Activated CD4-positive, alpha-beta T cell treated with anti-CD3 and anti-CD28 coated beads, Interleukin-2, Interleukin-4, amounts not matched to agents 100 ng/mL and 50 ng/mL, durations not matched to agents 16 hours and 8 hours (primary cell): ENCODE measurements around the gene HMGB3.
"Not testable (repeated sequence)": the region's sequence is repeated elsewhere in the genome, so short reads cannot be mapped to it uniquely, and the experiment has no call there.

Source experiments
- DNase-seq: peaks from one replicate; pipeline ENCODE4 v3.0.0-alpha.2; 2020; ENCODE audit warnings: low spot score

Gene HMGB3

DNA sequence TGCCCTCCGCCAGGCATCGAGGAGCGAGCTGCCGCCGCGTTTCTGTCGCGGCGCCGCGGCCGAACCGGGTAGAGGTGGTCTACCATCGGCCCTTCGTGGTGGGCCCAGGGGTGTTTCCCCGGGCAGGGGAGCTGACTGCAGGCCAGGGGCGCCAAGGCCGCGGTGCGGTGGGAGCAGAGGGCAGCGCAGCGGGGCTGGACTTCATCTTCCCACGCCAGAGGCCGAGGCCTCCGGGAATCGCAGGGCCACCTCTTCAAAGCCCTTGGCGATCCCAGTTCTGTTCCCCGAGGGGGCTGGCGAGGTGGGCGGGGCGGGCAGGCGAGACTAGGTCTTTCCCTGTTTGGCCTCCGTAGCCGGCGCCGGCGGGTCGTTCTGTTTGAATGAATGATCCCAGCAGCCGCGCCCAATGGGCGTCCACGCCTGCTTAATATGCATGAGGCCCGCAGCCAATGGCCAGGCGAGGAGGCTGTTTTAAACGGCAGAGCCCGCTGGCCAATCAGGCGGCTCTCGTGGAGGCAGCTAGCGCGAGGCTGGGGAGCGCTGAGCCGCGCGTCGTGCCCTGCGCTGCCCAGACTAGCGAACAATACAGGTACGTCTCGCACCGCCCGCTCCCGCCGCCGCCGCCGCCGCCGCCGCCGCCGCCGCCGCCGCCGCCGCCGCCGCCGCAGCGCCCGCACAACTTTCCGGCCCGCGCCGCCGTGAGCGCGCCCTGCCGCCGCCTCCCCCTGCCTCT lies at the start of gene HMGB3:
HMGB3 (plus strand) TSS at position 548 of the 733 bp plus-strand sequence. CDS start 2,265 bp downstream, outside the sequence.
- peak; percentile 88 for DNase-seq

- DNase-seq = no peak
Observed at GRCh38 chrX:150933945-150934350, 49.2 kb upstream of the HMGB3 start.

DNA sequence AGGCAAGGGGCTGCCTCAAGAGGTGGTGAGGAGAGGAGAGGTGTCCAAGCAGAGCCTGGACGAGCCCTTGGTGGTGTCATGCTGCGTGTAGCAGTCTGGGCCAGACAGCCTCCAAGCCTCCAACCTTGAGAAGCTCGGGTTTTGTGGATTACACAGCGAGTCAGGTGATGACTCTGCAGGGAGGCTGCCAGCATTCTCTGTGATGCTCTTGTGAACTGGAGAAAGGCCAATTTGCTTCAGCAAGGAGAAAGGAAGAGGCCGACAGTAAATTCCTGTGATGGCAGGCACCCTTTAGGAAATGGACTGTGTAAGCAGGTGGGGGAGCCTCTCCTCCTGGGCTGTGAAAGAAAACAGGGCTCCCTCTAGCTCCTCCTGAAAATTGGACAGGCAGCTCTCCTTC lies 48.7 kb upstream of the HMGB3 start:
- DNase-seq = no peak

- DNase-seq = no peak
Observed at GRCh38 chrX:150935467-150935866, 47.7 kb upstream of the HMGB3 start.

DNA sequence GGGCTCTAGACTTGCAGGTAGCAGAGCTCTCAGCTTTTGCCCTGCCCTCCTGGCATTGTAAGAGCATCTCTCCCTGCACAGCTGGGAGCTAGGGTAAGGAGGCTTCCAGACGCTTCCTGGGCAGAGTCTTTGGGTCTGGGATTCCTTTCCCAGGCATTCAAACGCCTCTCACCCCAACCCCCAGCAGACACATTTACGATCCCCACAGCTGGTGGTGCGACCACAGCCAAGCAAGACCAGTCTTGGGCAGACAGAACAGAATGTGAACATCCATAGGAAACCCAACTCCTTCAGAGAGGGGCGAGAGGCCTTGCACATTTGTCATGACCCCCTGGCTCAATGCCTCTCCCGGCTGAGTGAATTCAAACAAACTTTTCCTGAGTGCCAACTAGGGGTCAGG lies 46.6 kb upstream of the HMGB3 start:
- DNase-seq = no peak

GRCh38 chrX:150940844-150941495 lies 42.2 kb upstream of the HMGB3 start:
- DNase-seq = no peak

GRCh38 chrX:150941580-150941979 lies 41.6 kb upstream of the HMGB3 start:
- DNase-seq = no peak

GRCh38 chrX:150942942-150943594 lies 40.1 kb upstream of the HMGB3 start:
- DNase-seq = no peak

DNA sequence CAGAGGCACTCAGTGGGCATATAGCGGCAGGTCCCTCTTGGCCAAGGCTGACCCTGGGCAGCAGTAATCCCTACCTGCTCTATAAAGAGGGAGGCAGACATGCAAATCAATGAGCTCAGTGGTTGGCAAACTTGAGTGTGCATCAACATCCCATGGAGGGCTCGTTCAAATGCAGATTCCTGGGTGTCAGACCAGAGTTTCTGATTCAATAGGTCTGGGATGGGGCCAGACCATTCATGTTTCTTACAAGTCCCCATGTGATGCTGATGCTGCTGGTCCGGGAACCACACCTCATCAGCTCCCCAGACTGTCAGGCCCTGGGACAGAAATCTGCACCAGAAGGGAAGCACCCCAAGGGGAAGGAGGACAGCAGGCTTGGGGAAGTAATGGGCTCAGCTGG lies 38.9 kb upstream of the HMGB3 start:
- no peak for DNase-seq

- DNase-seq = no peak
Observed at GRCh38 chrX:150954951-150955350, 28.2 kb upstream of the HMGB3 start.

DNA sequence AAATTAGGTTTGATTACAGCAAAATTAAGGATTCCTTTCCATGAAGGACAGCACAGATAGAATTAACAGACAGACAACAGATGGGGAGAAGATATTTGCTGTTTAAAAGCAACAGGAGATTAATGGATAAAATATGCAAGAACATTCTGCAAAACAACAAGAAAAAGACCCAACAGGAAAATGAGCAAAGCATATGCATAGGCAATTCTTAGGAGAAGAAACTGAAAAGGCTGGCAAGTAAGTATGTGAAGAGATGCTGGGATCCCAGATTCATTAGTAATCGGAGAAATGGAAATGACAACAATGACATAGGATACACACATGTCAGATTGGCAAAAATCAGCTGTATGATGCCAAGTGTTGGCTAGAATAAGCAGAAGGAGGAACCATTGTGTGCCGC lies 27.5 kb upstream of the HMGB3 start:
- DNase-seq = no peak

- no peak for DNase-seq
Observed at GRCh38 chrX:150958177-150958576, 25.0 kb upstream of the HMGB3 start.

DNA sequence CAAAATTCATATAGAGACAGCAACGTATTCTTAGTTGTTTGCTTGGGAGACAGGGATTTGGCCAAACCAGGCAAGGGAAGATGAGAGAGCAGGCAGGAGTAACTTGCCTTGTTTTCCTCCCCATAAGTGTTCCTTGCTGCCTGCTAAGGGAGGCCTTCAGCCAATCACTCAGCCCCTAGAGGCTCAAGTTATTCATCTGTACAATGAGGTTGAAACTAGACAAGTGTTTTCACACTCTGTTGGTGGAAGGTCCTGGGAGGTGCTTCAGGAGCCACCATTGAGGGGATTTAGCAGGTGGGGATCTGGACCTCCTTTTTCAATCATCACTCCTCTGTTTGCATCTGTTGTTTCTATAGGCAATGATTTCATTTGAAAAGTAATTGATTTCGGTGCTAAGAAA lies 23.6 kb upstream of the HMGB3 start:
- DNase-seq = no peak

DNA sequence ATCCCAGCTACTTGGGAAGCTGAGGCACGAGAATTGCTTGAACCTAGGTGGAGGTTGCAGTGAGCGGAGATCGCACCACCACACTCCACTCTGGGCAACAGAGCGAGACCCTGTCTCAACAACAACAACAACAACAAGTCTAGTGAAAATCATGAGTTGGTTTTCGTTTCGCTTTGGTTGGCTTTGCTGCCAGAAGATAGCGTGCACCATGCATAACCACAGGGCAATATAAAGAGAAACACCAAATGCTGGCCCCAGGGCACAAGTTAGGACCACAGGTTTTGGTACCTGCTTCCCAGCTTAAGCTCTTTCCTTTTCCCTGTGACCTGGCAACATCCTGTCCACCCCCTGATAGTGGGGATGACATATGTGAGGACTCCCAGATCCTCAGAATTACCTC lies 21.5 kb upstream of the HMGB3 start:
- no peak for DNase-seq

GRCh38 chrX:150964416-150964815 lies 18.7 kb upstream of the HMGB3 start:
- DNase-seq = not testable (repeated sequence)

DNA sequence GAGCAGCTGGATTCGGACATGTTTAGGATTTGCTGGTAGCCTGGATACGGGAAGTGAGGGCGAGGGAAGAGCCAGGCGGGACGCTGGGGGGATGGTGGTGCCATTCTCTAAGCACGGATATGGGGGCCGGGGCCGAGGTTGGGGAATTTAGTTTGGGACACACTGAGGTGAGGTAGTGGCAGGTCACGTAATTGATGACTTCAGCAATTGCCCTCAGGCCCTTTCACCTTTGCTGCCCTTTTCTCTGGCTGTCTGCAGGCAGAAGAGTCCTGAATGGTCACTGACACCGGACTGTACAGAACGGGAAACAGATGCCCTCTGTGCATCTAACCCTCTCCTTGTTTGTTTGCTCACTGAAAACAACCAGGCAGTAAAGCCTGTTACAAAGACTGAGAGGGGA lies 16.9 kb upstream of the HMGB3 start:
- DNase-seq = no peak

GRCh38 chrX:150966742-150967141 lies 16.4 kb upstream of the HMGB3 start:
- DNase-seq = no peak

DNA sequence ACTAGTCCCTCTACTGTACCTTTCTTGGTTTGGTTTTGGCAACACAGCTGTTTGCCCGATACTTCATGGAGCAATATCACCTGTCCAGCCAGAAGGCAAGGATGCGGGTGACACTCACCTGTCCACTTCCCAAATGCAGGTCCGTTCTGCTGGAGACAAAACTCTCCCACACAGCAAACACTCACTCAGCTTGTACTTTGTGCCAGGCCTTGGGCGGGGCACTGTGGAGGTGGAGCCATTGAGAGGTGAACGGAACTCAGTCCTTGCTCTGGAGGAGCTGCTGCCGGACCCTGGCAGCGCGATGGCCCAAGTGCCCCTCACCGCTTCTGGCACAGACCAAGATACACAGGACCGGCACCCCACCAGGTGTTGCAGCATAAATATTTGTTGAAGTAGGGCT lies 15.3 kb upstream of the HMGB3 start:
- DNase-seq = no peak

DNA sequence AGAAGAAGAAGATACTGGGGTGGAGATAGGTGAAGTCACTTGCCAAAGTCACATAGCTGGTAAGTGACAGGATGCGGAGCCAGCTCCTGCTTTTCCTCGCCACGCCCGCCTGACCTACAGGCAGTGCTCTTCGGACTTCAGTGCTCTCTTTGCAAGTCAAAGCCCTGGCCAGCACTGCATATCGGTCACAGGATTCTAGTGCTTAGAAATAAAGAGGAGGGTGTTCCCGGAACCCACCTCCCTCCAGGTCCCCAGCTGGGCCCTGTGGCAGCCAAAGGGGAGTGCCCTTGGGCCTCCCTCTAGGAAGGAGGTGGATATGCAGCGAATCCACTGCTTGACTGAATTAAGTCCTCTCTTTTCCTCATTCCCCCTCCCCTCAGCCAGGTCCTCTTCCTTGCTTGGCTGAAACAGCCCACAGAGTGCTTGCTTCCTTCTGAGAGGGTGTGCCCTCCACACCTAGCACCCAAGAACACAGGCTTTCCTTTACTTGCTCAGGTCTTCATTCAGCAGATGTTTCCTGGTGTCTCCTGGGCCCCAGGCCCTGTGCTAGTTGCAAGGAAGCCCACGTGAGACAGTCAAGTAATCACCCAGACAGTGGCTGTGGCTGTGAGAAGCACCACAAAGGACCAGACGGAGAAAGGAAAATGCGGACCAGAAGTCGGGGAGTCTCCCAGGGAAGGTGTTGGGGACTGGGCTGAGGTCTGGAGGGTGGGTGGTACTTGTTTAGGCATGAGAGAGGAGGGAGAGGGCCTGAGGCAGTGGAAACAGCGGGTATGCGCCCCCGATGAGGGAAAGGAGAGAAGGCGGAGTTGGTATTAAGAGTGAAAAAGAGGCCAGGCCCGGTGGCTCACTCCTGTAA lies 14.0 kb upstream of the HMGB3 start:
- no peak for DNase-seq

- DNase-seq = no peak
Observed at GRCh38 chrX:150972450-150972849, 10.7 kb upstream of the HMGB3 start.

GRCh38 chrX:150975655-150976390 lies 7.3 kb upstream of the HMGB3 start:
- DNase-seq = no peak
